ENCODE measurements around the gene DNAH1.
A peak's percentile ranks its signal among the peaks of the same experiment; 100 is the strongest.

The DNAH1 gene

GRCh38 chr3:52406791-52407510 lies 90.8 kb downstream of the DNAH1 start:
- TF ChIP-seq CTCF (IDR thresholded peaks at IDR 0.05; ENCODE audit: insufficient read depth, low read depth, low read length, missing control alignments) = no peak
- H3K4me3 ChIP-seq (ENCODE audit: low read length) = no peak overlapping the region
- DNase-seq (ENCODE audit: low read depth) = no peak

- TF ChIP-seq CTCF (IDR thresholded peaks at IDR 0.05; ENCODE audit: insufficient read depth, low read depth, low read length, missing control alignments) = no peak
- H3K4me3 ChIP-seq (ENCODE audit: low read length) = no peak overlapping the region
- DNase-seq (ENCODE audit: low read depth) = no peak
Measured at GRCh38 chr3:52407779-52408178, 91.7 kb downstream of the DNAH1 start.

GRCh38 chr3:52408466-52408865 lies 92.3 kb downstream of the DNAH1 start:
- H3K4me3 ChIP-seq (ENCODE audit: low read length) = peak overlapping the region; percentile 95
- TF ChIP-seq CTCF (IDR thresholded peaks at IDR 0.05; ENCODE audit: insufficient read depth, low read depth, low read length, missing control alignments) = no peak
- DNase-seq (ENCODE audit: low read depth) = no peak

- no peak for TF ChIP-seq CTCF (IDR thresholded peaks at IDR 0.05; ENCODE audit: insufficient read depth, low read depth, low read length, missing control alignments)
- peak; percentile 26 for DNase-seq (ENCODE audit: low read depth)
- H3K4me3 ChIP-seq (ENCODE audit: low read length) = no peak overlapping the region
Measured at GRCh38 chr3:52415800-52416199, 99.7 kb downstream of the DNAH1 start.

GRCh38 chr3:52420388-52420787 lies 104.3 kb downstream of the DNAH1 start:
- TF ChIP-seq CTCF (IDR thresholded peaks at IDR 0.05; ENCODE audit: insufficient read depth, low read depth, low read length, missing control alignments) = no peak

GRCh38 chr3:52422669-52423068 lies 106.5 kb downstream of the DNAH1 start:
- H3K4me3 ChIP-seq (ENCODE audit: low read length) = no peak overlapping the region
- no peak for DNase-seq (ENCODE audit: low read depth)
- TF ChIP-seq CTCF (IDR thresholded peaks at IDR 0.05; ENCODE audit: insufficient read depth, low read depth, low read length, missing control alignments) = no peak

More at GRCh38 chr3:52420388-52420787, 104.3 kb downstream of the DNAH1 start:
- no peak for DNase-seq (ENCODE audit: low read depth)
- no peak overlapping the region for H3K4me3 ChIP-seq (ENCODE audit: low read length)

- TF ChIP-seq CTCF (IDR thresholded peaks at IDR 0.05; ENCODE audit: insufficient read depth, low read depth, low read length, missing control alignments) = no peak
- no peak overlapping the region for H3K4me3 ChIP-seq (ENCODE audit: low read length)
- no peak for DNase-seq (ENCODE audit: low read depth)
Measured at GRCh38 chr3:52423173-52423572, 107.1 kb downstream of the DNAH1 start.
